HG02943 (cell line): ENCODE results near the gene MED15.

Experiments
- ATAC-seq: cut with Tn5 transposase; IDR thresholded peaks from one replicate; pipeline ENCODE4 v1.9.1; 2021; ENCODE audit warnings: mild to moderate bottlenecking, low read depth, moderate library complexity; ENCODE audit not compliant: unreplicated experiment

MED15 gene

GRCh38 chr22:20566420-20567260 is 59.2 kb downstream of the MED15 start:
- ATAC-seq: no peak

- no peak for ATAC-seq
These were observed 60.0 kb downstream of the MED15 start for GRCh38 chr22:20567371-20567847.

DNA sequence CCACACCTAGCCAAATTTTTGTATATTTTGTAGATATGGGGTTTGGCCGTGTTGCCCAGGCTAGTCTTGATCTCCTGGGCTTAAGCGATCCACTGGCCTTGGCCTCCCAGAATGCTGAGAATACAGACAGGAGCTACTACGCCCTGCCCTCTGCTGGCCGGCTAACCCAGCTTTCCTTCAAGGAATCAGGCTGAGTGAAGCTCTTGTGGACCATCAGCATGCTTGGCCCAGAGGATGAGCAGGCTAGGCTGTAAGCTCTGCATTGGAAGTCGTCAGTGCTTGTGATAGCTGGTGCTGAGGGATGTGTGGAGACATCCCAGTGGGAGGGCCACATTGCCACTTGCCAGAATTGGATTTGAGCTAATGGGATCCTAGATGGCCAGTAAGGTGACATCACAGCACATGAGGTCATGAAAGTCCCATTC is 60.6 kb downstream of the MED15 start:
- ATAC-seq: no peak

DNA sequence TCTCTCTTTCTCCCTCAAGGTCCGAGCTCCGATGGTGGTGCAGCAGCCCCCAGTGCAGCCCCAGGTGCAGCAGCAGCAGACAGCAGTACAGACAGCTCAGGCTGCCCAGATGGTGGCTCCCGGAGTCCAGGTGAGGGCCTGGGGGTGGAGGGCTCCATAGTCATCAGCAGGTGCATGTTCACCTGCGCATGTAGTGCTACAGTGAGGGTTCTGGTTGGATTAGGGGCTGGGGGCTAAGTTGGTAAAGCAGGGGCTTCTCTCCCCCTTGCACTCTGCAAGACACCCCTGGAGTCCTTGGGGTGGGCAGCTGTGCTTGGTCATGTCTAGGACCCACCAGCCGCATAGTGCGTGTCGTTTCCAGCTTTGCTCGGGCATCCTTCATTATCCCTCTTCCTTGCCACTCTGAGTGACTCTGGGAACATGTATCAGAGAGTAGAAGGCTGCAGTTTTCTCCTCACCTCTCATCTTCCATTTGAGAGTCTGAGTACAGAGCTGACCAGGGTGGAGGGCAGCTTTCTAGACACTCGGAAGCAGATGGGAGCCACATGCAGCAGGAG is 61.2 kb downstream of the MED15 start:
- no peak for ATAC-seq

DNA sequence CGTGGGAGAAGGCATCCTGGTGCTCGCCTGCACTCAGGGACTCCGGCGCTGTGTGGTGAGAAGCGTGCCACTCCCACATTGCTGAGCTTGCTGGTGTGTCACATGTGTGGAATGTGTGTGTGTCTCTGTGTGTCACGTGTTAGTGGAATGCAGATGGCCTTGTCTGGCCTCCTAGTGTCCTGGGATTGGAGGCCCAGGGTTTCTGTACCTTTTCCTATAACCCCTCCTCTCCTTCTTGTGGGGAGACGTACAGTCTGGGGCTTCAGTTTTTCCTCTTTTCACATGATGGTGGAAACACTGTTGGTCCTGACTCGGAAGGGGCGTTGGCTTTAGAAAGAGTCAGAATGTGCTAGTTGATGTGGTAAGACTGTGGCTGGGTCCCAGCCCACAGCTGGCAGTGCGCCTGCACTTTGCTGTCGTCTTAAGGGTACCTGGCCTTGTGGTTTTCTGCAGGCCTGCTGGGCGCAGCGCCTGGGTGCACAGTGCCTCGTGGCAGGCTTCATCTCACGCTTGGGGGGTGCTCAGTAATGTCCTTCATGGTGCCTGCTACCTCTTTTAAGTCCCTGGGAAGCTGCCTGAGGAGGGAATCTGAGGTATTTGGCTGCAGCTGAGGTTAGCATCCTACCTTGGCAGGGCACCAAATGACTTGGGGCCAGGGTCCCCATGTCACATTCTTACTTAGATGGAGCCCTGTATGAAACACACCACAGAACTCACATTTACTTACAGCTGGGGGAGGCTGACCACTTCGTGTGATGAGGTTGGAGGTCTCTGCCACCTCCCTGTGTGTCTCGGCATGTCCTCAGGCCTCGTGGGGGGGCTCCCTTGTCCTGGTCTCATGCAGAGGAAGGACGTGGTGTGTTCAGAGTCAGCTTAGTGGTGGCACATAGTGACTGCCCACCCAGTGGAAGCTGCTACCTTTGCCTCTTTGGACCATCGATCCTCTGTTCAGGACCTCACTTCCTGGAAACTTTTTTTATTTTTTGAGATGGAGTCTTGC is 61.9 kb downstream of the MED15 start:
- ATAC-seq: no peak

DNA sequence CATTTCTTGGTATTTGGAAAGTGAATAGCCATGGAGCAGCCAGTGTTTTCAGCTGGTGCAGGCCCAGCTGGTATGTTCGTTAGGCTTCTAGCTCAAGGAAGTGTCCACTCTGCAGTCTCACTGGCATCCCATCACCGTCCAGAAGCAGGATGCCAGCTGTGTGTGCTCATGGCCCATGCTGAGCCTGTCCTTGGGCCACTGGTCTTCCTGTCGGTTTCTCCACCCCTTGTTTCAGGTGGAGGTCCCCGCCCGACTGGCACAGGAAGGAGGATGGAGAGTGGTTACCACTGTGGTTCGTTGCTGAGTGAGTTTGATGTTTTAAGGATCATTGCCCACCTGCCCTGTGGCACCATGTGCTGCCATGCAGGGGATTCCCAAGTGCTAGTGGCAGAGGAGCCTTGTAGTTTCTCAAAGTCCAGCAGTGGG is 63.7 kb downstream of the MED15 start:
- ATAC-seq: no peak

DNA sequence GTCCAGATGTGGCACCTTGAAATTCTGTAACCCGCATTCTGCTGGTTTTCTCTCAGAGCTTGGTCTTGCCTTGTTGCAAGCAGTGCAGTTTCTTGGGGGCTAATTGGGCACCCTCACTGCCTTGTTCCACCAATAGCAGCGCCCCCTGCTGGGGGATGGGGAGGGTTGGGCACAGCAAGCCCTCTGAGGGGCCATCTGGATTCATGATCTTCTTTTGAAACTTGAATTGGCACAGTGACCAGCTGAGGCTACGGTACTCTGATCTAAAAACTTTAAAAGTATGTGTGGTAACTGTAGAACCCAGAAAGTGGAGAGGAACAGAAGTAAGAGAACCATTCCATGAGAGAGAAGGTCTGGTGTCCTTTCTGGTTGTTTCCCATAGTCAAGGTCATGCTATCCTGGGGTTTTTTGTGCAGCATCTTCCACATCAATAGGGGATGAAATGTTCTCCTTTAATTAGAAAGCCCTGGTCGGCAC is 64.2 kb downstream of the MED15 start:
- no peak for ATAC-seq

GRCh38 chr22:20572132-20572802 is 64.9 kb downstream of the MED15 start:
- ATAC-seq: no peak

GRCh38 chr22:20573176-20573832 is 65.9 kb downstream of the MED15 start:
- ATAC-seq: no peak

- no peak for ATAC-seq
These were observed 66.6 kb downstream of the MED15 start for GRCh38 chr22:20573833-20574615.

- ATAC-seq: no peak
These were observed 67.5 kb downstream of the MED15 start for GRCh38 chr22:20574920-20575353.

DNA sequence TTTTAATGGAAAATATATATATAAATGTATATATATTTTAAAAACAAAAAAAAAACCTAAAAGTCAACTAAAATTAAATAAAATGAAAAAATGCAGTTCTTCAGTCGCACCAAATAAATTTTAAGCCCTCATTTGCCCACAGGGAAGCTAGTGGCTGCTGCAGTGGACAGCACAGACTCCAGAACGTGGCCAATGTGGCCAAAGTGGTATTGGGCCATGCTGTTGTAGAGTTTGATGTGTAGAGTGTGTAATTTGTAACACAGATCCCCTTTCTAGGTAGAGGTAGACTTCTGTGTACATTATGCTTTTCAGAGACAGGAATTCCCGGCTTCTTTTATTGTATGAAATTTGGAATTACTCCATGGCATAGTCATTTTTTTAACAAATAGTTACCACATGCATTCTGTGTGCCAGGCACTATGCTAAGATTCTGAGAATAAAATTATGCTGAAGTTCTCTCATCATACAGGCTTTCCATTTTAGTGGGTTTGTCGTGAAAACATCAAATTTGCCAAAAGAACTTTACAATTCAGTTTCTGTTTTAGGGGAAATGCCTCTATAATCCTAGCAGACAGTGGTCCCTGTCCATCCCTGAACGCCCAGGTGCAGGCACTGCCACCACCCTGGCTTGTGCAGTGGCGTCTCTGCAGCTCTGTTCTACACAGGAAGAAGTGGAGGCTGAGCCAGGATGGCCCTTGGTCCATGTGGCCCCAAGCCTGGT is 68.5 kb downstream of the MED15 start:
- ATAC-seq: no peak

DNA sequence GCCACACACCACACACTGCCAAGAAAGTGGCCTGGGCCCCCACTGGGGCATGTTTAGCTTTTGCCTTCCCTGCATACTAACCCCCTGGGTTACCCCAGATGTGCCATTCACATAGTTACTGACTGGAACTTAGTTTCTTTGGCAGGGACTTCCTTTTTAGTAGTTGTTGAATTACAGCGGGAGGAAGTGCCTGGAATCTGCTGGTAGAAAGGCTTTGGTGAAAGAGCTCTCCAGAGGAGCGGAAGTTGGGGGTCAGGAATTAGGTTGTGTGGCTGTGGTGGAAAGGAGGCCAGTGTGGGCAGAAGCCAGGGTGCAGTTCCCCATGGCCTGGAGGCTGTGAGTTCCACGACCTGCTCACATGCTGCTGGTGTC is 69.0 kb downstream of the MED15 start:
- no peak for ATAC-seq

DNA sequence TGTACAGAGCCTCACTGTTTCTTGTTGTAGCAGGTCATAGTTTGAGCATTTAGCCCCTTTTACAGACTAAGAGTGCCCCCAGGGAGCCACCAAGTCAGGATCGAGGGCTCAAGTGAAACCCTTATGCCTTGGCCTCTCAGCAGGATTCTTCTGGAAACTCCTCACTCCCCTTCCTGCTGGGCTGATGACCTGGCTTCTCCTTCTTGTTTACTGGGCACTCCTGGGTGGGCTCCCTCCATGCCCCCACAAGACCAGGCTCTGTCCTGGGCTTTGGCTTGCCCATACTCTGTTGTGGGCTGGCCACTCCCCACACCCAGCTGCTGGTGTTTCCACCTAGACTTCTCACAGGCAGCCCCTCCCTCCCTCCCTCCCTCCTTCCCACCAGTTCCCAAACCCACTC is 69.6 kb downstream of the MED15 start:
- no peak for ATAC-seq

DNA sequence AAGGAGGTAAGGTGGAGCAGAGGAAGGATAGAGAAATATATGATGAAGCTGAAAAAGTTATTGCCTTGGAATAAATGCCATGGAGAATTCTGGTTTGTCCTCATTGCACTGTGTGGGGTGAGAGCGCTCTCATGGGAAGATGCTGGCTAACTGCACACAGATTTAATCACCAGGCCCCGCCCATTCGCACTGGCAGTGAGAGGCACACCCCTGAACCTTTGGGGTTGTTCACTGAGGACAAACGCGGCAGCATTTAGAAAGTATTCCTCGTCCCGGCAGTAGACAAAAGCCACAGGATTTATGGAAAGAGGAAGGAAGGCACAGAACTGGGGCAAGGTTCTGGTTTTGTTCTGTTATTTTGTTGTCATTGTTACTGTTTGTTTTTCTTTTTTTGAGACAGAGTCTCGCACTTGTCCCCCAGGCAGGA is 70.2 kb downstream of the MED15 start:
- no peak for ATAC-seq

DNA sequence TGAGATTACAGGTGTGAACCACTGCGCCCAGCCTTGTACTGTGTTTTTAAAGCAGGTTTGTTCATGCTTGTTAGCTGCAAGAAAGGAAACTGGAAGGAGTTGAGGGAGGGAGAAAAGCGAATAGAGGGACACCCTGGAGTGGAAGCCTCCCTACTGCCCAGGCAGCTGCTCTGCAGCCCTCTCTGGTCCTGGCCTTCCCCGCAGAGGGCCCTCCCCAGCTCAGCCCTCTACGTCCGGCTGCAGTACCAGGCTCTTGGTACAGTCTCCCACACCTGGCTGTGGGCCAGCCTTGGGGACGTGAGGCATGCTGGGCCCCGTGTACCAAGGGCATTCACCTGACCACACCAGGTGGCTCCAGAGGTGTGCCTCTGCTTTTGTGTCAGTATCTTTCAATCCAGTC is 70.8 kb downstream of the MED15 start:
- no peak for ATAC-seq

GRCh38 chr22:20578707-20579106 is 71.3 kb downstream of the MED15 start:
- ATAC-seq: no peak
